HEK293T (cell line): ENCODE data around the gene CADPS.

ENCODE experiments used
- ARNT ChIP-seq: fragments of 450-650 bp; IDR thresholded peaks from 2 replicates; pipeline ENCODE4 v1.6.1; 2017; ENCODE audit warnings: mild to moderate bottlenecking
- BHLHE40 ChIP-seq: fragments of 450-650 bp; IDR thresholded peaks from 2 replicates; pipeline ENCODE4 v1.6.1; 2016; ENCODE audit warnings: mild to moderate bottlenecking, moderate library complexity, borderline replicate concordance
- FOXA1 ChIP-seq: fragments of 450-650 bp; IDR thresholded peaks from 2 replicates; pipeline ENCODE4 v1.6.1; 2016; ENCODE audit warnings: mild to moderate bottlenecking
- FOXK2 ChIP-seq: fragments of 450-650 bp; IDR thresholded peaks from 2 replicates; pipeline ENCODE4 v1.6.1; 2016; ENCODE audit warnings: mild to moderate bottlenecking
- FOXM1 ChIP-seq: fragments of 450-650 bp; IDR thresholded peaks from 2 replicates; pipeline ENCODE4 v1.6.1; 2017; ENCODE audit warnings: mild to moderate bottlenecking, borderline replicate concordance
- L3MBTL2 ChIP-seq: fragments of 450-650 bp; conservative IDR thresholded peaks from 2 replicates; pipeline ENCODE4 v1.6.1; 2016; ENCODE audit warnings: mild to moderate bottlenecking
- LEF1 ChIP-seq: fragments of 450-650 bp; IDR thresholded peaks from 2 replicates; pipeline ENCODE4 v1.6.1; 2017; ENCODE audit warnings: mild to moderate bottlenecking, borderline replicate concordance
- NFRKB ChIP-seq: fragments of 450-650 bp; IDR thresholded peaks from 2 replicates; pipeline ENCODE4 v1.6.1; 2016; ENCODE audit warnings: mild to moderate bottlenecking, moderate library complexity
- SP1 ChIP-seq: fragments of 450-650 bp; IDR thresholded peaks from 2 replicates; pipeline ENCODE4 v1.6.1; 2017
- SUZ12 ChIP-seq: fragments of 450-650 bp; IDR thresholded peaks from 2 replicates; pipeline ENCODE4 v1.6.1; 2016; ENCODE audit warnings: mild to moderate bottlenecking

- no peak for TF ChIP-seq LEF1
- no peak for TF ChIP-seq BHLHE40
- TF ChIP-seq SP1: no peak
- no peak for TF ChIP-seq FOXM1
- TF ChIP-seq SUZ12: no peak
- no peak for TF ChIP-seq L3MBTL2
- TF ChIP-seq NFRKB: no peak
- TF ChIP-seq ARNT: no peak
- no peak for TF ChIP-seq FOXA1
- TF ChIP-seq FOXK2: no peak
Observed at GRCh38 chr3:62373215-62373614, 502.0 kb downstream of the CADPS start, which contains the start of gene FEZF2.
